ENCODE data around the gene ARHGAP40. TPM values are rescaled to one million over a fixed set of nuclear protein-coding genes. Genes with fewer than 3 reads are reported as not detected.
A peak's percentile ranks its signal among the peaks of the same experiment; 100 is the strongest.

Gene ARHGAP40
- total and polyA plus RNA-seq, 2 of the 13 experiments (the other 11 are each of a cell fraction or from before 2014, with no cell fraction given) = 0.75 to 2.1 TPM

DNA sequence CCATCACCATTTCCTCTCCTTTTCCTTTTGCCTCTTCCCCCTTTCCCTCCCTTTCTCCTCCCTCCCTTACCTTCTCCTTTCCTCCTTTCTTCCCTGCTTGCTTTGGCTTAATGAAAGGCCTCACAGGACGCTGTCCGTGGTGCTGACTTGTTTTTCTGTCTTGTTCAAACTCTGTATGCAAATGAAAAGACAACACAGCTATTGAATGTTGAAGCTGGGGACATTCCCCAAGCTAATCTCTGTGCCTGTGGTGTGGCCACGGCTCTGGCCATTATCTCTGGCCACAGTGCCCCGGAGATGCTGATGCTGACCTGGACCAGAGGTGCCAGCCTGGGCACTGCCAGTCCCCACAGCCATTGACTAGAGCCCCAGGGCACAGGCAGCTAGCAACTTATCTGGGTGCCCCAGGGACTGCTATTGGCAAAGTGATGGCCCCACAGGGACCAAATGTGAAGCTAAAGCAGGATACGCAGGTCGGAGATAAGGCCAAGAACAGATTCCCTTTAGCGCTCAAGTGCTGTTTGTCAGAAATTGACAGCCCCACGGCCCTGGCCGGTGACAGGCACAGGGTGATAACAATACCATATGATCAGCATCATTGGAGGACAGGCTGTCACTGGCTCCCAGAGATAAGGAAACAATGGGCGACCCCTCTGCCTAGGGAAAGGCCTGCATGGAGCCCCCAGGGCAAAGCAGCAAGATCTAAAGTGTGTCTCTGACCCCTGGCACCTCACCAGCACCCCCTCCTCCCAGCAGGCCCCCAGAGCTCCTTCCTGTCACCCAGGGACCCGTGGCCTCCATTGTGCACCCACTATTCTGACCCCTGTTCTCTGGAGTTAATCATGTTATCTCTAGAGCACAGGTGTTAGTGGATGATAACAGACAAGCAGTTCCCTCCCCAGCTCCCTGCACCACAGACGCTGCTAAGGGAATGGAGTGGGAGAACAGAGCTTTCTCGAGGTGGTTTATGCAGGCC, 91.1 kb downstream of the ARHGAP40 start (continued):
- TF ChIP-seq, protein P1, sequence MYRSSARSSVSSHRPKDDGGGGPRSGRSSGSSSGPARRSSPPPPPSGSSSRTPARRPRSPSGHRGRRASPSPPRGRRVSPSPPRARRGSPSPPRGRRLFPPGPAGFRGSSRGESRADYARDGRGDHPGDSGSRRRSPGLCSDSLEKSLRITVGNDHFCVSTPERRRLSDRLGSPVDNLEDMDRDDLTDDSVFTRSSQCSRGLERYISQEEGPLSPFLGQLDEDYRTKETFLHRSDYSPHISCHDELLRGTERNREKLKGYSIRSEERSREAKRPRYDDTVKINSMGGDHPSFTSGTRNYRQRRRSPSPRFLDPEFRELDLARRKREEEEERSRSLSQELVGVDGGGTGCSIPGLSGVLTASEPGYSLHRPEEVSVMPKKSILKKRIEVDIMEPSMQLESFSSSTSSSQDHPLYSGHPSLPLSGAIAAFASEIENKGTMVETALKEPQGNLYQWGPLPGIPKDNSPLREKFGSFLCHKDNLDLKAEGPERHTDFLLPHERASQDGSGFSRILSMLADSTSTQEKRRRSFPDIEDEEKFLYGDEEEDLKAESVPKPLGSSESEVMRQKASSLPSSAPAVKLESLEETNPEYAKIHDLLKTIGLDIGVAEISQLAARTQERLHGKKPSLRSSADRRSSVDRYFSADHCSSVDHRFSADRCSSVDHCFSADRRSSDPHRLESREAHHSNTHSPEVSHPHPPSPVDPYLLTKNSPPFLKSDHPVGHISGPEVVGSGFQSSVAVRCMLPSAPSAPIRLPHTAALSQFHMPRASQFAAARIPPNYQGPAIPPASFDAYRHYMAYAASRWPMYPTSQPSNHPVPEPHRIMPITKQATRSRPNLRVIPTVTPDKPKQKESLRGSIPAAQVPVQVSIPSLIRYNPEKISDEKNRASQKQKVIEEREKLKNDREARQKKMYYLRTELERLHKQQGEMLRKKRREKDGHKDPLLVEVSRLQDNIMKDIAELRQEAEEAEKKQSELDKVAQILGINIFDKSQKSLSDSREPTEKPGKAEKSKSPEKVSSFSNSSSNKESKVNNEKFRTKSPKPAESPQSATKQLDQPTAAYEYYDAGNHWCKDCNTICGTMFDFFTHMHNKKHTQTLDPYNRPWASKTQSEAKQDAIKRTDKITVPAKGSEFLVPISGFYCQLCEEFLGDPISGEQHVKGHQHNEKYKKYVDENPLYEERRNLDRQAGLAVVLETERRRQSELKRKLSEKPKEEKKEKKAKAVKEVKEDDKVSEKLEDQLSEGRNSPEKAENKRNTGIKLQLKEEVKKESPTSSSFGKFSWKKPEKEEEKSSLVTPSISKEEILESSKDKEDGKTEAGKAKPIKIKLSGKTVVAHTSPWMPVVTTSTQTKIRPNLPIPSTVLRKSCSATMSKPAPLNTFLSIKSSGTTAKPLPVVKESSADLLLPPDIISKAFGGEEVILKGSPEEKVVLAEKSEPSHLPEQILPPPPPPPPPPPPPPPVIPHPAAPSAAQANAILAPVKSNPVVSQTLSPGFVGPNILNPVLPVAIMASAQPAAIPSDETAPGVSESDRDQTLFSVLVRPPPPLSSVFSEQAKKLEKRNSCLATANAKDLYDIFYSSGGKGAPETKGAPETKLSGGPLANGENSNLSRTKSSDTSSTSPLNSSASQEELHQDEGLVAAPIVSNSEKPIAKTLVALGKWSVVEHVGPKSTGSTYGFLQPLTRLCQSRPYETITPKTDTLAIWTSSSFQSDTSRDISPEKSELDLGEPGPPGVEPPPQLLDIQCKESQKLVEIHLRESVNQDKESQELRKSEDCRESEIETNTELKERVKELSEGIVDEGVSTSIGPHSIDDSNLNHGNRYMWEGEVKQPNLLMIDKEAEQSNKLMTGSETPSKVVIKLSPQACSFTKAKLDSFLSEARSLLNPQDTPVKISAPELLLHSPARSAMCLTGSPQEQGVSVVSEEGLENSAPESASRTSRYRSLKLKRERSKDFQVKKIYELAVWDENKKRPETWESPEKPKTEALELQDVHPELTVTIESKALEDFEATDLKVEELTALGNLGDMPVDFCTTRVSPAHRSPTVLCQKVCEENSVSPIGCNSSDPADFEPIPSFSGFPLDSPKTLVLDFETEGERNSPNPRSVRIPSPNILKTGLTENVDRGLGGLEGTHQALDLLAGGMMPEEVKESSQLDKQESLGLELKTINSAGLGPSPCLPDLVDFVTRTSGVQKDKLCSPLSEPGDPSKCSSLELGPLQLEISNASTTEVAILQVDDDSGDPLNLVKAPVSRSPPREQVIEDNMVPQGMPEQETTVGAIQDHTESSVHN (CRISPR knock-in tag; IDR thresholded peaks at IDR 0.05) = no peak
- TF ChIP-seq SUZ12 (IDR thresholded peaks at IDR 0.05; ENCODE audit: low read depth, low read length) (no peak), ZSCAN29 (CRISPR knock-in tag; conservative IDR thresholded peaks at IDR 0.05) (no peak), ZNF530 (CRISPR knock-in tag; IDR thresholded peaks at IDR 0.05; ENCODE audit: low read depth) (no peak), ZSCAN9 (CRISPR knock-in tag; IDR thresholded peaks at IDR 0.05; ENCODE audit: borderline replicate concordance) (peak; percentile 100), KDM5A (IDR thresholded peaks at IDR 0.05; ENCODE audit: borderline replicate concordance, low read length) (no peak), FIP1L1 (IDR thresholded peaks at IDR 0.05; ENCODE audit: borderline replicate concordance, insufficient read depth, low read depth, low read length) (no peak), ZNF136 (CRISPR knock-in tag; IDR thresholded peaks at IDR 0.05; ENCODE audit: low read depth) (no peak), EED (CRISPR knock-in tag; IDR thresholded peaks at IDR 0.05) (no peak; the same call in 1 of the 2 replicates)
- TF ChIP-seq, protein P2, sequence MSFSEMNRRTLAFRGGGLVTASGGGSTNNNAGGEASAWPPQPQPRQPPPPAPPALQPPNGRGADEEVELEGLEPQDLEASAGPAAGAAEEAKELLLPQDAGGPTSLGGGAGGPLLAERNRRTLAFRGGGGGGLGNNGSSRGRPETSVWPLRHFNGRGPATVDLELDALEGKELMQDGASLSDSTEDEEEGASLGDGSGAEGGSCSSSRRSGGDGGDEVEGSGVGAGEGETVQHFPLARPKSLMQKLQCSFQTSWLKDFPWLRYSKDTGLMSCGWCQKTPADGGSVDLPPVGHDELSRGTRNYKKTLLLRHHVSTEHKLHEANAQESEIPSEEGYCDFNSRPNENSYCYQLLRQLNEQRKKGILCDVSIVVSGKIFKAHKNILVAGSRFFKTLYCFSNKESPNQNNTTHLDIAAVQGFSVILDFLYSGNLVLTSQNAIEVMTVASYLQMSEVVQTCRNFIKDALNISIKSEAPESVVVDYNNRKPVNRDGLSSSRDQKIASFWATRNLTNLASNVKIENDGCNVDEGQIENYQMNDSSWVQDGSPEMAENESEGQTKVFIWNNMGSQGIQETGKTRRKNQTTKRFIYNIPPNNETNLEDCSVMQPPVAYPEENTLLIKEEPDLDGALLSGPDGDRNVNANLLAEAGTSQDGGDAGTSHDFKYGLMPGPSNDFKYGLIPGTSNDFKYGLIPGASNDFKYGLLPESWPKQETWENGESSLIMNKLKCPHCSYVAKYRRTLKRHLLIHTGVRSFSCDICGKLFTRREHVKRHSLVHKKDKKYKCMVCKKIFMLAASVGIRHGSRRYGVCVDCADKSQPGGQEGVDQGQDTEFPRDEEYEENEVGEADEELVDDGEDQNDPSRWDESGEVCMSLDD (CRISPR knock-in tag; IDR thresholded peaks at IDR 0.05; ENCODE audit: borderline replicate concordance) = peak; percentile 22; the same call in 1 of the 2 replicates
- TF ChIP-seq, protein P3, sequence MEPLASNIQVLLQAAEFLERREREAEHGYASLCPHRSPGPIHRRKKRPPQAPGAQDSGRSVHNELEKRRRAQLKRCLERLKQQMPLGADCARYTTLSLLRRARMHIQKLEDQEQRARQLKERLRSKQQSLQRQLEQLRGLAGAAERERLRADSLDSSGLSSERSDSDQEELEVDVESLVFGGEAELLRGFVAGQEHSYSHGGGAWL (CRISPR knock-in tag; IDR thresholded peaks at IDR 0.05) = no peak
- TF ChIP-seq, protein P4, sequence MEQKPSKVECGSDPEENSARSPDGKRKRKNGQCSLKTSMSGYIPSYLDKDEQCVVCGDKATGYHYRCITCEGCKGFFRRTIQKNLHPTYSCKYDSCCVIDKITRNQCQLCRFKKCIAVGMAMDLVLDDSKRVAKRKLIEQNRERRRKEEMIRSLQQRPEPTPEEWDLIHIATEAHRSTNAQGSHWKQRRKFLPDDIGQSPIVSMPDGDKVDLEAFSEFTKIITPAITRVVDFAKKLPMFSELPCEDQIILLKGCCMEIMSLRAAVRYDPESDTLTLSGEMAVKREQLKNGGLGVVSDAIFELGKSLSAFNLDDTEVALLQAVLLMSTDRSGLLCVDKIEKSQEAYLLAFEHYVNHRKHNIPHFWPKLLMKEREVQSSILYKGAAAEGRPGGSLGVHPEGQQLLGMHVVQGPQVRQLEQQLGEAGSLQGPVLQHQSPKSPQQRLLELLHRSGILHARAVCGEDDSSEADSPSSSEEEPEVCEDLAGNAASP (CRISPR knock-in tag; IDR thresholded peaks at IDR 0.05; ENCODE audit: borderline replicate concordance) = peak; percentile 92
- TF ChIP-seq, protein P5, sequence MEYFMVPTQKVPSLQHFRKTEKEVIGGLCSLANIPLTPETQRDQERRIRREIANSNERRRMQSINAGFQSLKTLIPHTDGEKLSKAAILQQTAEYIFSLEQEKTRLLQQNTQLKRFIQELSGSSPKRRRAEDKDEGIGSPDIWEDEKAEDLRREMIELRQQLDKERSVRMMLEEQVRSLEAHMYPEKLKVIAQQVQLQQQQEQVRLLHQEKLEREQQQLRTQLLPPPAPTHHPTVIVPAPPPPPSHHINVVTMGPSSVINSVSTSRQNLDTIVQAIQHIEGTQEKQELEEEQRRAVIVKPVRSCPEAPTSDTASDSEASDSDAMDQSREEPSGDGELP (IDR thresholded peaks at IDR 0.05; ENCODE audit: borderline replicate concordance, low read depth) = no peak
